Right lobe of liver (tissue), 6 donors: ENCODE results near the gene OLA1. TPM values are rescaled to one million over a fixed set of nuclear protein-coding genes. Genes with fewer than 3 reads are reported as not detected.

ENCODE experiments used
- ATAC-seq, 4 donors: fragments of 200-7000 bp; cut with Tn5 transposase; one replicate each; pipeline ENCODE4 v1.9.1; 2020; ENCODE audit warnings: mild to moderate bottlenecking in 4 of 4, moderate library complexity in 4 of 4
- DNase-seq, 3 donors: peaks; one replicate each; pipeline ENCODE4 v3.0.0-alpha.2; 2020
- H3K27ac ChIP-seq, 3 donors: fragments of 200-600 bp; one replicate each; pipeline ENCODE4 v1.8.0; 2022
- H3K27me3 ChIP-seq, 2 donors: fragments of 200-600 bp; one replicate each; pipeline ENCODE4 v1.8.0; 2022
- H3K36me3 ChIP-seq, 4 donors: fragments of 200-600 bp; sonication (generic) in 1 of 4; one replicate each; pipeline versions ENCODE4 v1.5.1 to v1.8.0; 2017 to 2022; ENCODE audit warnings: control low read depth in 1 of 4
- H3K4me1 ChIP-seq, 4 donors: fragments of 200-600 bp; sonication (generic) in 1 of 4; one replicate each; pipeline versions ENCODE4 v1.5.1 to v1.8.0; 2017 to 2022; ENCODE audit warnings: control low read depth in 1 of 4
- H3K4me3 ChIP-seq, 3 donors: fragments of 200-600 bp; one replicate each; pipeline ENCODE4 v1.8.0; 2022
- H3K9me3 ChIP-seq, 4 donors: fragments of 200-600 bp; sonication (generic) in 1 of 4; one replicate each; pipeline versions ENCODE4 v1.5.1 to v1.8.0; 2017 to 2022; ENCODE audit warnings: control low read depth in 1 of 4
- POLR2A ChIP-seq: fragments of 450-650 bp; IDR thresholded peaks from one replicate; pipeline ENCODE4 v1.6.1; 2017; ENCODE audit warnings: antibody characterized with exemption, mild to moderate bottlenecking
- WGBS: methylation state at CpG from one replicate; pipeline ENCODE4 v1.1.6; 2018; ENCODE audit warnings: low coverage, low lambda C conversion rate; ENCODE audit not compliant: insufficient coverage; ENCODE audit errors: missing lambda C conversion rate; 5-methylcytosine and 5-hydroxymethylcytosine counted together
- intact Hi-C, 2 donors: fragments of 100-400 bp; cut with DNase I; formaldehyde crosslinking; loops; one replicate each; pipeline versions ENCODE4 v1.11.2 to v1.14.1; 2022
- total RNA-seq, 6 experiments: library from RNA; depleted of rRNA in 2 of 6; stranded (reverse); fragments of >200 nt in 2 of 6; fragmentation: NEBNext Ultra II Directional in 3 of 6; extraction: Animal tissue kit (Norgen Biotek cat#: 25700) in 3 of 6; gene quantifications; one replicate each; pipeline versions ENCODE4 v1.1.0 to v1.2.4, GENCODE V29; 2016 to 2023
- TF ChIP-seq, protein P1 (sequence below), 4 donors: fragments of 200-600 bp in 3 of 4; fragments of 450-650 bp in 1 of 4; IDR thresholded peaks; one replicate each; pipeline versions ENCODE4 v1.5.1 to v1.8.0; 2016 to 2022; ENCODE audit warnings: antibody characterized with exemption in 4 of 4, mild to moderate bottlenecking in 2 of 4
- donor health status: DM: no; HTN: yes; CAD: no.
- donor health status: DM: no; HTN: no; CAD: no.
- donor health status: DM: no; HTN: no; CAD: no.
- donor health status: DM: no; HTN: yes; CAD: no.
- donor health status: DM: no; HTN: yes; CAD: no.

Gene OLA1
- total RNA-seq, 6 experiments from 2014 or later: 22.2 to 60.8 (median 38.6) TPM

DNA sequence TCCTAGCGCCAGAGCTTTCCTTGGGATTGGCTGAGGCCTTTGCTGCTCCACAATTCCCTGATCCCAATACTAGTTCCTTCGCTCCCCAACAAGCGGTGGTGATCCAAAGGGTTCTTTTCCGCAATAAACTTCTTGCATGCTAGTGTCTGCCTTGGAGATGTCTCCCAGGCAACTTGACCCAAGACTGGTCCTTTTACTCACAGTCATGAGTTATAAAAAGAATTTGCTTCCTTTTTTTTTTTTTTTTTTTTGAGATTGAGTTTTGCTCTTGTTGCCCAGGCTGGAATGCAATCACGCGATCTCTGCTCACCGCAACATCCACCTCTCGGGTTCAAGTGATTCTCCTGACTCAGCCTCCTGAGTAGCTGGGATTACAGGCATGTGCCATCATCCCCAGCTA, 193.4 kb downstream of the OLA1 start:
- Histone ChIP-seq H3K9me3 (no peaks in the 10 kb centered on the region), H3K27ac (no peak overlapping the region), H3K36me3 (no peaks in the 10 kb centered on the region), H3K27me3 (no peaks in the 10 kb centered on the region), H3K4me1 (no peaks in the 10 kb centered on the region), H3K4me3 (no peak overlapping the region)
- no peak for TF ChIP-seq POLR2A
- TF ChIP-seq, protein P1, sequence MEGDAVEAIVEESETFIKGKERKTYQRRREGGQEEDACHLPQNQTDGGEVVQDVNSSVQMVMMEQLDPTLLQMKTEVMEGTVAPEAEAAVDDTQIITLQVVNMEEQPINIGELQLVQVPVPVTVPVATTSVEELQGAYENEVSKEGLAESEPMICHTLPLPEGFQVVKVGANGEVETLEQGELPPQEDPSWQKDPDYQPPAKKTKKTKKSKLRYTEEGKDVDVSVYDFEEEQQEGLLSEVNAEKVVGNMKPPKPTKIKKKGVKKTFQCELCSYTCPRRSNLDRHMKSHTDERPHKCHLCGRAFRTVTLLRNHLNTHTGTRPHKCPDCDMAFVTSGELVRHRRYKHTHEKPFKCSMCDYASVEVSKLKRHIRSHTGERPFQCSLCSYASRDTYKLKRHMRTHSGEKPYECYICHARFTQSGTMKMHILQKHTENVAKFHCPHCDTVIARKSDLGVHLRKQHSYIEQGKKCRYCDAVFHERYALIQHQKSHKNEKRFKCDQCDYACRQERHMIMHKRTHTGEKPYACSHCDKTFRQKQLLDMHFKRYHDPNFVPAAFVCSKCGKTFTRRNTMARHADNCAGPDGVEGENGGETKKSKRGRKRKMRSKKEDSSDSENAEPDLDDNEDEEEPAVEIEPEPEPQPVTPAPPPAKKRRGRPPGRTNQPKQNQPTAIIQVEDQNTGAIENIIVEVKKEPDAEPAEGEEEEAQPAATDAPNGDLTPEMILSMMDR (IDR thresholded peaks at IDR 0.05): no peak
- peak in 1 of 4 donors; percentile 18 for ATAC-seq
- WGBS: 82% methylated on average over 5 of the region's 8 CpGs
- intact Hi-C loops: no loop called here
- no peak for DNase-seq

DNA sequence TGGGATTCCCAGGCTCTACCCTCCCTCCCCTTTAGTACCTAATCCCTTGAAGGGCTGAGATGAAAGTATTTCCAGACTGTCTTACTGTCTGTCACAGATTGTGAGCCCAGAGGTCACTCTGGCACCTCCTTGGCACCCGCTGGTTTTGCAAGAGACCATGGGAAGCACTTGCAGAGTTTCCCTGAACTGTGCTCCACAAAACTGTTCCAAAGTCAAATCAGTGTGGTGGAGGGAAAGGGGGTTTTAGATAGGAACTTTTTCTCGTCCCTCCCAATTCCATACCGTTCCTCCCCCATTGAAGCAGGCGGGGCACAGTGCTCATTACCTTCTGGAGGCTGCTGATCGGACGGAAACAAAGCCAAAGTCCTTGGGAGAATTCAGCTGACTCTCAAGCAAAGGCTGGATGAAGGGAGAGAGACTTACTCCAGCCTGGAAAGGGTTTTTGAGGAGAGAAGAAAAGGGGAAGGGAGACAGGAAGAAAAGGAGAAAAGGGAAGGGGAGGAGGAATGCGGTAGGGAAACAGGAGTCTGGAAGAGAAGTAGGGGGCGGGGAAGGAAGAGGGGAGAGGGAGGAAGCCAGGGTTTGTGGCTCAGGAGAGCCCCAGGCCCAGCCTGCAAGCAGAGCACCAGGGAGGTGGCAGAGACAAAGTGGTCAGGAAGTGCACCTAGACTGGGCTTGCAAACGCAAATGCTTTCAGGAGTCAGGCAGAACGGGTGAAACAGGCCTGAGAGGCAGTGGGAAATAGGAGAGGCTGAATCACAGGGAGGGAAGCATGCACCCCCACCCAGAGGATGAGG, 194.8 kb downstream of the OLA1 start:
- TF ChIP-seq, protein P1 (IDR thresholded peaks at IDR 0.05): no peak
- no peak for TF ChIP-seq POLR2A
- no peaks in the 10 kb centered on the region for H3K4me1 ChIP-seq
- no peak overlapping the region for H3K27ac ChIP-seq
- no peaks in the 10 kb centered on the region for H3K27me3 ChIP-seq
- intact Hi-C loops: no loop called here
- WGBS: 56% methylated on average over 7 of the region's 10 CpGs
- no peak overlapping the region for H3K4me3 ChIP-seq
- H3K36me3 ChIP-seq: no peaks in the 10 kb centered on the region
- no peak for ATAC-seq
- no peak for DNase-seq
- H3K9me3 ChIP-seq: no peaks in the 10 kb centered on the region

- Histone ChIP-seq H3K27ac (no peak overlapping the region), H3K9me3 (no peaks in the 10 kb centered on the region), H3K4me3 (no peak overlapping the region), H3K36me3 (no peaks in the 10 kb centered on the region), H3K27me3 (no peaks in the 10 kb centered on the region), H3K4me1 (no peaks in the 10 kb centered on the region)
- 69% methylated on average over 3 of the region's 3 CpGs for whole genome bisulfite sequencing
- no peak for DNase-seq
- no peak for ATAC-seq
- intact Hi-C loops: no loop called here
- no peak for TF ChIP-seq POLR2A
- TF ChIP-seq, protein P1 (IDR thresholded peaks at IDR 0.05): no peak
Observed at GRCh38 chr2:174052584-174052976, 195.8 kb downstream of the OLA1 start.

GRCh38 chr2:174051741-174052583, 196.4 kb downstream of the OLA1 start:
- WGBS: 72% methylated on average over 13 of the region's 13 CpGs

More at GRCh38 chr2:174051741-174052583, 196.4 kb downstream of the OLA1 start:
- TF ChIP-seq, protein P1 (IDR thresholded peaks at IDR 0.05): no peak
- no peak for TF ChIP-seq POLR2A
- Histone ChIP-seq H3K4me1 (no peaks in the 10 kb centered on the region), H3K27ac (no peak overlapping the region), H3K4me3 (no peak overlapping the region), H3K27me3 (no peaks in the 10 kb centered on the region), H3K9me3 (no peaks in the 10 kb centered on the region), H3K36me3 (no peaks in the 10 kb centered on the region)
- DNase-seq (no peak), ATAC-seq (peak in 1 of 4 donors; percentile 49)
- intact Hi-C loops: no loop called here
